GM18520 (cell line): Measurements from ENCODE around the gene CNTRL.
"Not testable (repeated sequence)": the region's sequence is repeated elsewhere in the genome, so short reads cannot be mapped to it uniquely, and the experiment has no call there.

Experiments
- ATAC-seq: cut with Tn5 transposase; IDR thresholded peaks from one replicate; pipeline ENCODE4 v1.9.1; 2021; ENCODE audit not compliant: unreplicated experiment

The CNTRL gene

GRCh38 chr9:121074370-121075250, at the start of gene CNTRL:
TSS of gene CNTRL (plus strand) at chr9:121074955. CDS start at chr9:121088327, 13,372 bp downstream.
- peak; percentile 49 for ATAC-seq

GRCh38 chr9:121026260-121026691, 48.5 kb upstream of the CNTRL start:
- no peak for ATAC-seq

GRCh38 chr9:121026768-121027167, 48.0 kb upstream of the CNTRL start:
- ATAC-seq, result no peak

- not testable (repeated sequence) for ATAC-seq
Measured at GRCh38 chr9:121028285-121028684, 46.5 kb upstream of the CNTRL start.

- ATAC-seq, result no peak
Measured at GRCh38 chr9:121029469-121029868, 45.3 kb upstream of the CNTRL start.

- no peak for ATAC-seq
Measured at GRCh38 chr9:121034529-121034928, 40.2 kb upstream of the CNTRL start.

- not testable (repeated sequence) for ATAC-seq
Measured at GRCh38 chr9:121035717-121036116, 39.0 kb upstream of the CNTRL start.

- no peak for ATAC-seq
Measured at GRCh38 chr9:121038362-121038761, 36.4 kb upstream of the CNTRL start.

GRCh38 chr9:121038804-121039203, 36.0 kb upstream of the CNTRL start:
- no peak for ATAC-seq

GRCh38 chr9:121048175-121048574, 26.6 kb upstream of the CNTRL start:
- no peak for ATAC-seq

GRCh38 chr9:121048618-121049017, 26.1 kb upstream of the CNTRL start:
- ATAC-seq, result no peak

GRCh38 chr9:121050128-121050988, 24.4 kb upstream of the CNTRL start, which contains the start of gene C5:
TSS of gene C5 (minus strand) at chr9:121050275. CDS start at chr9:121050246, 29 bp downstream.
- no peak for ATAC-seq

- no peak for ATAC-seq
Measured at GRCh38 chr9:121053544-121053943, 21.2 kb upstream of the CNTRL start.

- no peak for ATAC-seq
Measured at GRCh38 chr9:121055642-121056143, 19.1 kb upstream of the CNTRL start.

GRCh38 chr9:121057821-121058220, 16.9 kb upstream of the CNTRL start:
- no peak for ATAC-seq

- no peak for ATAC-seq
Measured at GRCh38 chr9:121059513-121059912, 15.2 kb upstream of the CNTRL start.

GRCh38 chr9:121059998-121060636, 14.6 kb upstream of the CNTRL start:
- ATAC-seq, result no peak

- ATAC-seq, result no peak
Measured at GRCh38 chr9:121066850-121067249, 7.9 kb upstream of the CNTRL start.

- no peak for ATAC-seq
Measured at GRCh38 chr9:121067640-121068039, 7.1 kb upstream of the CNTRL start.

- ATAC-seq, result no peak
Measured at GRCh38 chr9:121069396-121069795, 5.4 kb upstream of the CNTRL start.

GRCh38 chr9:121071370-121071755, 3.4 kb upstream of the CNTRL start:
- peak; percentile 5 for ATAC-seq
